ENCODE data around the gene PNPLA1. TPM values are rescaled to one million over a fixed set of nuclear protein-coding genes. Genes with fewer than 3 reads are reported as not detected.

The PNPLA1 gene
- total RNA-seq, 1 donor from 2014 or later, result 0.35 TPM

DNA sequence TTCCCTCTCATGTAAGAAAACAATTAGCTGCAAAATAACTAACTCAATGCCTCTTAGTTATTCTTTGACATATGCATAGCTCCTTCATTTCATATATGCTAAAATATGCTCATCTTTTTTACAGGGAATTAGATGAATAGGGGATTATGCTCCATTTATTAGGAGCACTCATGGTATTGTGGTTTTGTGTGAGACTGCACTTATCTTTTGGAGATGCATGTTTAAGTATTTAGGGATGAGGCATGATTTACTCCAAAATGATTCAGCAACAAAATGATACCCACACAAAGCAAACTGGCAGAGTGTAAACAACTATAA lies 58.0 kb downstream of the PNPLA1 start:
- Histone ChIP-seq H3K27me3 (peaks cover 14% of the 10 kb centered on the region), H3K27ac (no peak overlapping the region), H3K36me3 (no peaks in the 10 kb centered on the region), H3K9me3 (no peaks in the 10 kb centered on the region), H3K4me3 (no peak overlapping the region), H3K4me1 (no peaks in the 10 kb centered on the region)
- DNase-seq (no peak), ATAC-seq (no peak)
- TF ChIP-seq, protein P1, sequence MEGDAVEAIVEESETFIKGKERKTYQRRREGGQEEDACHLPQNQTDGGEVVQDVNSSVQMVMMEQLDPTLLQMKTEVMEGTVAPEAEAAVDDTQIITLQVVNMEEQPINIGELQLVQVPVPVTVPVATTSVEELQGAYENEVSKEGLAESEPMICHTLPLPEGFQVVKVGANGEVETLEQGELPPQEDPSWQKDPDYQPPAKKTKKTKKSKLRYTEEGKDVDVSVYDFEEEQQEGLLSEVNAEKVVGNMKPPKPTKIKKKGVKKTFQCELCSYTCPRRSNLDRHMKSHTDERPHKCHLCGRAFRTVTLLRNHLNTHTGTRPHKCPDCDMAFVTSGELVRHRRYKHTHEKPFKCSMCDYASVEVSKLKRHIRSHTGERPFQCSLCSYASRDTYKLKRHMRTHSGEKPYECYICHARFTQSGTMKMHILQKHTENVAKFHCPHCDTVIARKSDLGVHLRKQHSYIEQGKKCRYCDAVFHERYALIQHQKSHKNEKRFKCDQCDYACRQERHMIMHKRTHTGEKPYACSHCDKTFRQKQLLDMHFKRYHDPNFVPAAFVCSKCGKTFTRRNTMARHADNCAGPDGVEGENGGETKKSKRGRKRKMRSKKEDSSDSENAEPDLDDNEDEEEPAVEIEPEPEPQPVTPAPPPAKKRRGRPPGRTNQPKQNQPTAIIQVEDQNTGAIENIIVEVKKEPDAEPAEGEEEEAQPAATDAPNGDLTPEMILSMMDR (IDR thresholded peaks at IDR 0.05), result no peak
- intact Hi-C loops (cut with DNase I), result no loop called here

GRCh38 chr6:36328600-36328999 lies 58.7 kb downstream of the PNPLA1 start:
- no peak overlapping the region for H3K4me3 ChIP-seq
- no peaks in the 10 kb centered on the region for H3K36me3 ChIP-seq
- intact Hi-C loops (cut with DNase I), result no loop called here
- H3K4me1 ChIP-seq, result no peaks in the 10 kb centered on the region
- DNase-seq (no peak), ATAC-seq (no peak)
- TF ChIP-seq, protein P1 (IDR thresholded peaks at IDR 0.05), result no peak
- peaks cover 21% of the 10 kb centered on the region for H3K27me3 ChIP-seq
- no peaks in the 10 kb centered on the region for H3K9me3 ChIP-seq
- H3K27ac ChIP-seq, result no peak overlapping the region

- Histone ChIP-seq H3K27me3 (peaks cover 33% of the 10 kb centered on the region), H3K9me3 (no peaks in the 10 kb centered on the region), H3K4me1 (no peaks in the 10 kb centered on the region), H3K4me3 (no peak overlapping the region), H3K27ac (no peak overlapping the region), H3K36me3 (no peaks in the 10 kb centered on the region)
- DNase-seq (no peak), ATAC-seq (no peak)
- intact Hi-C loops (cut with DNase I), result no loop called here
- TF ChIP-seq, protein P1 (IDR thresholded peaks at IDR 0.05), result no peak
Measured at GRCh38 chr6:36329798-36330291, 60.0 kb downstream of the PNPLA1 start.

GRCh38 chr6:36330366-36330765 lies 60.5 kb downstream of the PNPLA1 start:
- DNase-seq, result no peak
- TF ChIP-seq, protein P1 (IDR thresholded peaks at IDR 0.05), result no peak
- no peak for ATAC-seq
- H3K9me3 ChIP-seq, result no peaks in the 10 kb centered on the region
- no peak overlapping the region for H3K27ac ChIP-seq
- no peaks in the 10 kb centered on the region for H3K36me3 ChIP-seq
- intact Hi-C loops (cut with DNase I), result no loop called here
- no peak overlapping the region for H3K4me3 ChIP-seq
- H3K27me3 ChIP-seq, result peaks cover 38% of the 10 kb centered on the region
- no peaks in the 10 kb centered on the region for H3K4me1 ChIP-seq

DNA sequence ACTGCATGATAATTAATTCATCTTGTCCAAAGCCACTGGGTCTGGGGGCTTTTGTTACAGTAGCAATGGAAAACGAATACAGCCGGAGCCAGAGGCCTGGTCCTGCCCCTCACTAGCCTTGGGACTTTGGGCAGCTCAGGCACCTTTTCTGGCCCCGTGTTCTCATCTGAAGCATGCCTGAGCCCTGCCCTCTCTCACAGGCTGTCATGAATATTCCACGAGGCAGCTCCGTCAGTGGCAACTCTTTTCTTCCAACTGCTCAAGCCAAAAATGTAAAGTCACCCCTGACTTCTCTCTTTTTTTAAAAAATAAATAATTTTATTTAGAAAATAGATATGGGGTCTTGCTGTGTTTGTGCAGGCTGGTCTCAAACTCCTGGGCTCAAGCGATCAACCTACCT lies 61.5 kb downstream of the PNPLA1 start:
- intact Hi-C loops (cut with DNase I), result no loop called here

More for the DNA sequence above, 61.5 kb downstream of the PNPLA1 start:
- H3K4me1 ChIP-seq, result no peaks in the 10 kb centered on the region
- ATAC-seq (no peak), DNase-seq (no peak)
- no peak overlapping the region for H3K27ac ChIP-seq
- peaks cover 44% of the 10 kb centered on the region for H3K27me3 ChIP-seq
- no peaks in the 10 kb centered on the region for H3K9me3 ChIP-seq
- H3K4me3 ChIP-seq, result no peak overlapping the region
- TF ChIP-seq, protein P1 (IDR thresholded peaks at IDR 0.05), result no peak
- no peaks in the 10 kb centered on the region for H3K36me3 ChIP-seq
